ENCODE results near the gene TLCD3A. TPM values are rescaled to one million over a fixed set of nuclear protein-coding genes. Genes with fewer than 3 reads are reported as not detected.
A peak's percentile ranks its signal among the peaks of the same experiment; 100 is the strongest.

Gene TLCD3A
- total and polyA plus RNA-seq, 9 of the 15 experiments (the other 6 are each of a cell fraction or from before 2014, with no cell fraction given) = 1.3 to 13.5 (median 7.3) TPM

- no peak for TF ChIP-seq ZNF740 (CRISPR knock-in tag; IDR thresholded peaks at IDR 0.05)
- no peak for TF ChIP-seq ZNF740 (tag; IDR thresholded peaks at IDR 0.05)
- TF ChIP-seq PCBP1 (IDR thresholded peaks at IDR 0.05; ENCODE audit: low read depth, low read length, poor library complexity, severe bottlenecking) = no peak
- no peak for TF ChIP-seq ARID3A (IDR thresholded peaks at IDR 0.05; ENCODE audit: borderline replicate concordance, low read depth, low read length)
- peak; percentile 64 for TF ChIP-seq POLR2B (IDR thresholded peaks at IDR 0.05; ENCODE audit: low read depth, partially characterized antibody)
- no peak for TF ChIP-seq E2F1 (CRISPR knock-in tag; IDR thresholded peaks at IDR 0.05)
- peak; percentile 91 for TF ChIP-seq DIDO1 (tag; IDR thresholded peaks at IDR 0.05; ENCODE audit: low read depth)
- TF ChIP-seq TCF3 (CRISPR knock-in tag; IDR thresholded peaks at IDR 0.05) = 0 out of 2 replicates have a peak, but pooled peaks have one; percentile 5
- peak; percentile 87 for TF ChIP-seq BHLHE40 (IDR thresholded peaks at IDR 0.05; ENCODE audit: low read length)
- 0 out of 2 replicates have a peak, but pooled peaks have one; percentile 49 for TF ChIP-seq RBM14 (IDR thresholded peaks at IDR 0.05; ENCODE audit: borderline replicate concordance, insufficient read depth, low read depth, low read length)
- TF ChIP-seq MXI1 (IDR thresholded peaks at IDR 0.05; ENCODE audit: low read depth, low read length) = peak; percentile 78; the same call in 1 of the 2 replicates
- TF ChIP-seq TAF9B (IDR thresholded peaks at IDR 0.05; ENCODE audit: partially characterized antibody) = peak; percentile 68
- no peak for TF ChIP-seq CHD1 (IDR thresholded peaks at IDR 0.05; ENCODE audit: low read length)
- peak; percentile 25; the same call in 1 of the 2 replicates for TF ChIP-seq HLTF (IDR thresholded peaks at IDR 0.05)
- TF ChIP-seq SMARCA4 (IDR thresholded peaks at IDR 0.05) = no peak
- TF ChIP-seq ZEB2 (IDR thresholded peaks at IDR 0.05) = no peak
- no peak for TF ChIP-seq NCOA4 (IDR thresholded peaks at IDR 0.05; ENCODE audit: partially characterized antibody)
- TF ChIP-seq ZNF79 (CRISPR knock-in tag; IDR thresholded peaks at IDR 0.05; ENCODE audit: low read depth) = no peak
- no peak for TF ChIP-seq FOXP4 (CRISPR knock-in tag; IDR thresholded peaks at IDR 0.05; ENCODE audit: borderline replicate concordance)
- no peak for TF ChIP-seq ZSCAN29 (IDR thresholded peaks at IDR 0.05)
- TF ChIP-seq PRPF4 (IDR thresholded peaks at IDR 0.05; ENCODE audit: insufficient read depth, low read depth, low read length, poor library complexity, severe bottlenecking) = no peak
- TF ChIP-seq ADNP (tag; IDR thresholded peaks at IDR 0.05) = no peak
Measured at GRCh38 chr17:781805-782731, 49.7 kb downstream of the TLCD3A start, which contains the start of the genes GLOD4 and MRM3 (continued).

All from K562 (cell line).